Lower lobe of right lung (tissue), 2 donors: Measurements from ENCODE around the gene KDM1A. TPM values are rescaled to one million over a fixed set of nuclear protein-coding genes. Genes with fewer than 3 reads are reported as not detected.

Experiments
- ATAC-seq, 2 donors: fragments of 200-7000 bp; cut with Tn5 transposase; one replicate each; pipeline ENCODE4 v1.9.1; 2020 to 2022; ENCODE audit warnings: mild to moderate bottlenecking in 2 of 2, moderate library complexity in 2 of 2
- DNase-seq: peaks from one replicate; pipeline ENCODE4 v3.0.0-alpha.2; 2020
- H3K27ac ChIP-seq: fragments of 200-600 bp; one replicate; pipeline ENCODE4 v1.8.0; 2022
- H3K27me3 ChIP-seq: fragments of 200-600 bp; one replicate; pipeline ENCODE4 v1.8.0; 2022; ENCODE audit warnings: low read depth
- H3K36me3 ChIP-seq: fragments of 200-600 bp; one replicate; pipeline ENCODE4 v1.8.0; 2022; ENCODE audit warnings: mild to moderate bottlenecking
- H3K4me1 ChIP-seq: fragments of 200-600 bp; one replicate; pipeline ENCODE4 v1.8.0; 2022
- H3K4me3 ChIP-seq: fragments of 200-600 bp; one replicate; pipeline ENCODE4 v1.8.0; 2022; ENCODE audit warnings: mild to moderate bottlenecking
- H3K9me3 ChIP-seq: fragments of 200-600 bp; one replicate; pipeline ENCODE4 v1.8.0; 2022
- intact Hi-C: fragments of 100-400 bp; cut with DNase I; formaldehyde crosslinking; loops from one replicate; pipeline ENCODE4 v1.11.0; 2022
- total RNA-seq: library from RNA; stranded (reverse); fragmentation: NEBNext Ultra II Directional; extraction: Animal tissue kit (Norgen Biotek cat#: 25700); gene quantifications from one replicate; pipeline ENCODE4 v1.2.1, GENCODE V29; 2021
- TF ChIP-seq, protein P1 (sequence below): fragments of 200-600 bp; IDR thresholded peaks from one replicate; pipeline ENCODE4 v1.8.0; 2022; ENCODE audit warnings: antibody characterized with exemption, mild to moderate bottlenecking
- donor health status: DM: no; HTN: yes; CAD: no; lungs with severe emphysema.

KDM1A gene
- total RNA-seq, 1 donor from 2014 or later: 38.6 TPM

DNA sequence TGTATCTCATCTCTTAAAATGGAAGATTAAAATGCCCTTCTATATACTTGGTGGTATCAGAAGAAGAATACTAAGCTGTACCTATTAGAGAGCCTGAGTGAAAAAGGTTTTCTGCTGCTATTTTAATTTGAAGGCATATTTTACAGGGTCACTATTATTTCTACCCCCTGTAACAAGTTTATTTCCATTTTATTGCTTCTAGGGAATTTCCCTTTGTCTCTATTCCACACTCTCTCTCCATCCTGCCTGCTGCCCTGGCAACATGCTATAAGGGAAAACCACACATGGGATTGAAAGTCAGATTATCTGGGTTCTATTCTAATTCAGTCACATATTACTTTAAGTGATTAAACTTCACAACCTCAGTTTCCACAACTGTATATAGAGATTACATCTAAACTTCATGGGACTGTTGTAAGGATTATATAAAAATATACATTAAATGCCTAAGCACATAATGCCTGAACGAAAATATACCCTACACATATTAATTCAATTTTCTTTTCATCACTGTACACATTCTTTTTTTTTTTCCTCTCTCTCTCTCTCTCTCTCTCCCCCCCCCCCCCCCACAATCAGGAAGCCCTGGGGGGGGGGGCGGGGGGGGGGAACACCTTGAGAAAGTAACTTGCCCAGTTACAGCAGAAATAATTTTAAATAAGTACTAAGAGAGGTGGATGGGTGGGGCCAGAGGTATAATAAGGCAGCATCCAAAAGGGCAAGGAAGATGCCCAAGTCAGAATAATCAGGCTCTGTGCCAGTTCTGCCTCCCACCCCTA lies 97.8 kb downstream of the KDM1A start:
- Histone ChIP-seq H3K36me3 (no peaks in the 10 kb centered on the region), H3K27me3 (no peaks in the 10 kb centered on the region), H3K4me1 (peaks cover 61% of the 10 kb centered on the region), H3K27ac (no peak overlapping the region), H3K9me3 (no peaks in the 10 kb centered on the region), H3K4me3 (no peak overlapping the region)
- intact Hi-C loops: no loop called here
- TF ChIP-seq, protein P1, sequence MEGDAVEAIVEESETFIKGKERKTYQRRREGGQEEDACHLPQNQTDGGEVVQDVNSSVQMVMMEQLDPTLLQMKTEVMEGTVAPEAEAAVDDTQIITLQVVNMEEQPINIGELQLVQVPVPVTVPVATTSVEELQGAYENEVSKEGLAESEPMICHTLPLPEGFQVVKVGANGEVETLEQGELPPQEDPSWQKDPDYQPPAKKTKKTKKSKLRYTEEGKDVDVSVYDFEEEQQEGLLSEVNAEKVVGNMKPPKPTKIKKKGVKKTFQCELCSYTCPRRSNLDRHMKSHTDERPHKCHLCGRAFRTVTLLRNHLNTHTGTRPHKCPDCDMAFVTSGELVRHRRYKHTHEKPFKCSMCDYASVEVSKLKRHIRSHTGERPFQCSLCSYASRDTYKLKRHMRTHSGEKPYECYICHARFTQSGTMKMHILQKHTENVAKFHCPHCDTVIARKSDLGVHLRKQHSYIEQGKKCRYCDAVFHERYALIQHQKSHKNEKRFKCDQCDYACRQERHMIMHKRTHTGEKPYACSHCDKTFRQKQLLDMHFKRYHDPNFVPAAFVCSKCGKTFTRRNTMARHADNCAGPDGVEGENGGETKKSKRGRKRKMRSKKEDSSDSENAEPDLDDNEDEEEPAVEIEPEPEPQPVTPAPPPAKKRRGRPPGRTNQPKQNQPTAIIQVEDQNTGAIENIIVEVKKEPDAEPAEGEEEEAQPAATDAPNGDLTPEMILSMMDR: no peak
- DNase-seq (no peak), ATAC-seq (no peak)

DNA sequence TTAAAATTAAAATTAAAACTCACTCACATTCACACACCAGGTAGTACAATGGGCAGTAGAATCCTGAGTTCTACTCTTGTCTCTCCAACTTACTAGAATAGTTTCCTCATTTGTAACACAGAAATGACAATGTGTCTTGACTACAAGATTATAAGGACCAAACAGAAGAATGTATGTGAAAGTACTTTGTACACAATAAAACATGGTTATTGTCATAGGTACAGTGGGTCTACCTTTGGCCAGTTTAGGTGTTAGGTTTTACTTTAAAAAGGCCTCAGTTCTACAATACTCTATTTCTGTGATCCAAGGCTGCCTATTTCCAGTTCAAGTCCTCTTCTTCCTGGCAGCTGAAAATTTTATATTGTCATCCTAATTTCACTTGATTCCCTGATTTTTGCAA lies 99.1 kb downstream of the KDM1A start:
- peak overlapping the region; percentile 53 for H3K27ac ChIP-seq
- ATAC-seq (no peak), DNase-seq (no peak)
- intact Hi-C loops: no loop called here
- H3K4me1 ChIP-seq: peaks cover 67% of the 10 kb centered on the region
- no peak overlapping the region for H3K4me3 ChIP-seq
- no peaks in the 10 kb centered on the region for H3K36me3 ChIP-seq
- TF ChIP-seq, protein P1: no peak
- H3K27me3 ChIP-seq: no peaks in the 10 kb centered on the region
- no peaks in the 10 kb centered on the region for H3K9me3 ChIP-seq

DNA sequence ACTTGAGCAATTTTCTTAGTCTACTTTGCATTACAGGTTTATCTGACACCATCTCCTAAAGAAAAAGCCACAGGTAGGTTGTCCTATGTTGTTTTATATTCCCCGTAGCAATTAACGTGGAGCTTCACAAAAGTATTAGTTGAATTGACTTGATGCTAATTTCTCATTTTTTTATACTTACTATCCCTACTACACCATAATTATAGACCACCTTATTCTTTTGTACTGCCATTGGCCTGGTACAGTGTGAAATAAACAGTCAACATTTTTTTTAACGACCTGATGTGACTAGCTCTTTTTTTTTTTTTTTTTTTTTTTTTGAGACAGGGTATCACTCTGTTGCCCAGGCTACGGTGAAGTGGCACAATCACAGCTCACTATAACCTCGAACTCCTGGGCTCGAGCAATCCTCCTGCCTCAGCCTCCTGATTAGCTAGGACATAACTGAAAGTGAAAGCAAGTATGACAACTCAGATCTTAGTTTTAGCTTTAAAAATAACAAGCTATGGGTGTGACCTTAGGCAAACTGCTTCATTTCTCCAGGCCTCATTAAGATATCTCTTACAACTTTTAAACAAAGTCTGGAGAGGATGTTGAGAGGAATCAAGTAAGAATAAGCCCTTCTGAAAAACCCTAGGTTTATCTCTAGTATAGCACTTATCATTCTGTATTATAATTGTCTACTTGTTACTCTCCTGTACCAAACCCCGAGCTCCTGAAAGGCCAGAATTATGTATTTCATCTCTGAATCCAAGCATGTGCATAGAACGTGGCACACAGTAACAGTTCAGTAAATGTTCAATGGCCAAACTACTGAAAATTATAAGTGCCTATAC lies 99.9 kb downstream of the KDM1A start:
- intact Hi-C loops: no loop called here
- peak; percentile 39 to 68 for ATAC-seq
- TF ChIP-seq, protein P1: no peak
- H3K36me3 ChIP-seq: no peaks in the 10 kb centered on the region
- H3K4me1 ChIP-seq: peaks cover 61% of the 10 kb centered on the region
- H3K4me3 ChIP-seq: peak overlapping the region; percentile 19
- no peak for DNase-seq
- H3K27me3 ChIP-seq: no peaks in the 10 kb centered on the region
- peak overlapping the region; percentile 53 for H3K27ac ChIP-seq
- no peaks in the 10 kb centered on the region for H3K9me3 ChIP-seq

DNA sequence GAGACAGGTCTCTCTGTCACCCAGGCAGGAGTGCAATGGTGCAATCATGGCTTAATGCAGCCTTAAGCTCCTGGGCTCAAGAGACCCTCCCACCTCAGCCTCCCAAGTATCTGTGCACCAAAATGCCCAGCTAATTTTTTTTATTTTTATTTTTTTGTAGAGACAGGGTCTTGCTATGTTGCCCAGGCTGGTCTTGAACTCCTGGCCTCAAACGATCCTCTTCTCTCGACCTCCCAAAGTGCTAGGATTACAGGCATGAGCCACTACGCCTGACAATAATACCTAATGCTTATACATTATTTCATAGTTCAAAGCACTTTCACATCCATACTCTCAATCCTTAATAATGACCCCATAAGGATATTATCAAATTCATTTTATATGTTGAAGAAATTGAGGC lies 101.1 kb downstream of the KDM1A start:
- Histone ChIP-seq H3K27ac (no peak overlapping the region), H3K27me3 (no peaks in the 10 kb centered on the region), H3K36me3 (no peaks in the 10 kb centered on the region), H3K9me3 (no peaks in the 10 kb centered on the region), H3K4me3 (no peak overlapping the region), H3K4me1 (peaks cover 50% of the 10 kb centered on the region)
- DNase-seq (no peak), ATAC-seq (no peak)
- TF ChIP-seq, protein P1: no peak
- intact Hi-C loops: no loop called here

DNA sequence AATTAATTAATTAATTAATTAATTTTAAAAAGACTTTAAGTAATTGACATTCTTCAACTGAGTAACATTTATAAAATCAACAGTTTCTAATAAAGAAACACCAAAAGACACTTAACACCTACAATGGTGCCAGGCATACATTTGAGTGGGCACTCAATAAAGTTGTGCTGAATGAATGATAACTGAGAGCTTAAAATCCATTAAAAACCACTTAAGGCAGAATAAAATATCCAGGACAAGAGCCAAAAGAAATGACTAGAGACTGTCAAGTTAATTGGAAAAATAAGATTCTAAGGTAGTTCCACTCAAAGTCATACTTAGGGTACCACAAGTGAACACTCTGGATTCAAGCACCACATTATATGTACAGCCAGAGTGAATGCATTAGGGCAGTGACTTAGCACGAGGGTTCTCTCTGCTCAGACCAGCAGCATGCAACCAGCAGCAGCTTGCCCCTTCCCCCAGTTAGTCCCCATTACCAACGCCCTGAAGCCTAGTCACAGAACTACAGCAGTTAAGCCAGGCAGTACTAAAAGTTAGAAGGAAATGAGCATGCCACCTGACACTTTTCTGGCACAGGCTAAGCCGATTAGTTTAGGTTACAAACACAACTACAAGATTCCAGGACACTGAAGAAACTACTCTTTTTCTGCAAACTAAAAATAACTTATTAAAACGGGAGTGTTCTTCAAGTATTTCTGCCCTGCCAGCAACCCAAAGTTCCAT lies 102.9 kb downstream of the KDM1A start:
- DNase-seq: no peak
- no peaks in the 10 kb centered on the region for H3K36me3 ChIP-seq
- intact Hi-C loops: no loop called here
- no peaks in the 10 kb centered on the region for H3K9me3 ChIP-seq
- peak overlapping the region; percentile 0 for H3K27ac ChIP-seq
- no peaks in the 10 kb centered on the region for H3K27me3 ChIP-seq
- peak; percentile 28 to 62 for ATAC-seq
- TF ChIP-seq, protein P1: no peak
- H3K4me3 ChIP-seq: no peak overlapping the region
- H3K4me1 ChIP-seq: peaks cover 60% of the 10 kb centered on the region
